ENCODE data around the gene DLL3. TPM values are rescaled to one million over a fixed set of nuclear protein-coding genes. Genes with fewer than 3 reads are reported as not detected.

Gene DLL3
- total RNA-seq, 2 experiments from 2014 or later, result 4.4 TPM

DNA sequence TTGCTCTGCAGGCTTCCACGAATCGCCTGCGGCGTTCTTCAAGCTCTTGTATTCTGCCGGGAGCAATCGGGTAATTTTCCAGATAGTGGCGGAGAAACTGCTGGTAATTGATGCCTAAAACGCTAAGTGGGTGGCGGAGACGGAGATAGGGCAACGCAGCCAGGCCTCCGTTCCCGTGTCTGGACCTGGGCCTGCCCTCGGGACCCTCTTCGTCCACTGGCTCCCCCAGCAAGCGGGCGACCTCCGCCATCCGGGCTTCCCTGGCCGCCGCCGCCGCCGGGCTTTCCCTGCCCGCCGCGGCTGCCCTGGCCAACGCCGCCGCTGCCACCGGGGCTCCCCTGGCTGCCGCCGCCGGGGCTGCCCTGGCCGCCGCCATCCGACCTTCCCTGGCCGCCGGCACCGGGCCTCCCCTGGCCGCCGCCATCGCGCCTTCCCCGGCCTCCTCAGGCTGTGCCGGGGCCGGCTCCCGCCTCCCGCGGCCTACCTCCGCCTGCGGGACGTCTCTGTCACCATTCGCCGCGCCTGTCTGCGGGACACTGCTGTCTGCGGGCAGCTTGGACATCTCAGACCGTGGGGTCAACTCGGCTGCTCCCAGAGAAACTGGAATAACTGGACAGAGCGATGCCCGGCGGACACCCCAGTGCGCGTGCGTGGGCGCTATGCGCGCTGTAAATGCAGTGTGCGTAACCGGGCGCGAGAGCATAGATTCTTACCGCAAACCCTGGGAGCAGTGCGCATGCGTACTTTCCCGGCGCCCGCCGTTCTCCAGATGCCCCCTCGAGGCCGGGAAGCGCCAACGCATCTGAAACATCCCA lies 41.0 kb downstream of the DLL3 start, which contains the start of gene EID2:
Gene EID2, minus strand, starts transcription at position 644 of the 815 bp plus-strand sequence. Its CDS starts 82 bp downstream, at position 562.
- intact Hi-C loops (cut with micrococcal nuclease; ENCODE audit: unreplicated experiment), result loop anchor here (1.0 to 10.0 kb wide), 2 partner anchors 99 to 415 kb away; partner anchors contain the start of gene PAK4
- peak within 1 kb of the TSS; percentile 86 for H3K4me3 ChIP-seq (ENCODE audit: low read depth, low read length, poor library complexity, severe bottlenecking)
- peak; percentile 95 for DNase-seq (ENCODE audit: low spot score)
- no peaks in the 10 kb centered on the region for H3K9me2 ChIP-seq (ENCODE audit: insufficient read depth, low read length)
- peaks cover 42% of the 10 kb centered on the region for H3K4me1 ChIP-seq (ENCODE audit: insufficient read depth, low read length, poor library complexity, severe bottlenecking)
- no peak for TF ChIP-seq EZH2phosphoT487 (IDR thresholded peaks at IDR 0.05; ENCODE audit: borderline replicate concordance, low read depth, low read length)
- TF ChIP-seq, protein P1, sequence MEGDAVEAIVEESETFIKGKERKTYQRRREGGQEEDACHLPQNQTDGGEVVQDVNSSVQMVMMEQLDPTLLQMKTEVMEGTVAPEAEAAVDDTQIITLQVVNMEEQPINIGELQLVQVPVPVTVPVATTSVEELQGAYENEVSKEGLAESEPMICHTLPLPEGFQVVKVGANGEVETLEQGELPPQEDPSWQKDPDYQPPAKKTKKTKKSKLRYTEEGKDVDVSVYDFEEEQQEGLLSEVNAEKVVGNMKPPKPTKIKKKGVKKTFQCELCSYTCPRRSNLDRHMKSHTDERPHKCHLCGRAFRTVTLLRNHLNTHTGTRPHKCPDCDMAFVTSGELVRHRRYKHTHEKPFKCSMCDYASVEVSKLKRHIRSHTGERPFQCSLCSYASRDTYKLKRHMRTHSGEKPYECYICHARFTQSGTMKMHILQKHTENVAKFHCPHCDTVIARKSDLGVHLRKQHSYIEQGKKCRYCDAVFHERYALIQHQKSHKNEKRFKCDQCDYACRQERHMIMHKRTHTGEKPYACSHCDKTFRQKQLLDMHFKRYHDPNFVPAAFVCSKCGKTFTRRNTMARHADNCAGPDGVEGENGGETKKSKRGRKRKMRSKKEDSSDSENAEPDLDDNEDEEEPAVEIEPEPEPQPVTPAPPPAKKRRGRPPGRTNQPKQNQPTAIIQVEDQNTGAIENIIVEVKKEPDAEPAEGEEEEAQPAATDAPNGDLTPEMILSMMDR (conservative IDR thresholded peaks at IDR 0.05; ENCODE audit: low read length), result no peak; the same call in 1 of the 2 replicates
- H3K9me3 ChIP-seq (ENCODE audit: low read length), result no peaks in the 10 kb centered on the region
- no peaks in the 10 kb centered on the region for H4K20me1 ChIP-seq (ENCODE audit: insufficient read depth, low read length)
- ChIA-PET CTCF (ENCODE audit: unreplicated experiment) (interaction anchor here (0.6 kb wide), 1 partner anchor 41 kb away, joined by 11 read pairs; the partner anchor contains the start of gene DLL3), POLR2A (interaction anchor here (0.6 kb wide), 1 partner anchor 84 kb away, joined by 4 read pairs; no protein-coding TSS in a partner anchor)
- H2AFZ ChIP-seq (ENCODE audit: low read length), result peak within 1 kb of the TSS; percentile 75
- H3K27ac ChIP-seq (ENCODE audit: low read depth, low read length, poor library complexity, severe bottlenecking), result peak within 1 kb of the TSS; percentile 30
- H3K4me2 ChIP-seq (ENCODE audit: low read length), result peak within 1 kb of the TSS; percentile 86
- peaks cover 18% of the 10 kb centered on the region; the same call in 1 of the 2 replicates for H3K79me2 ChIP-seq (ENCODE audit: insufficient read depth, low read depth, low read length)
- BruUV-seq (replicated peaks), result no TSS peak
- H3K36me3 ChIP-seq (ENCODE audit: insufficient read depth, low read length), result no peaks in the 10 kb centered on the region

DNA sequence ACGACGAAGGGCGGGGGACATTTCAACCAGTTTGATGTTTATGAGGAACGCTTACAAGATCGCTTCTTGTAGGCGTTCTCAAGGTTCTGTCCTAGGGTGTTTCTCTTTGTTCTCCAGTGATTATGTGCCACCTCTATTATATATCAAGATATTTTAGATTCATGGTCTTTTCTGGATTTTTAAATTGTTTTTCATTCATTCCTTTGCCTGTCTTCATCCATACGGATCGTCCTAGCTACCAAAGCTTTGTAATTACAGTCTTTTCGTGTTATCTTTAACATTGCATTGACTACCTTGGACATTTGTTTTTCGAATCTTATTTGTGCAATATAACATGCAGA lies 41.6 kb downstream of the DLL3 start:
- no TSS peak for BruUV-seq (replicated peaks)
- POLR2A ChIA-PET, result no interaction called here
- Histone ChIP-seq H4K20me1 (ENCODE audit: insufficient read depth, low read length) (no peaks in the 10 kb centered on the region), H3K9me2 (ENCODE audit: insufficient read depth, low read length) (no peaks in the 10 kb centered on the region), H3K27ac (ENCODE audit: low read depth, low read length, poor library complexity, severe bottlenecking) (no peak overlapping the region), H3K9me3 (ENCODE audit: low read length) (no peaks in the 10 kb centered on the region), H3K4me1 (ENCODE audit: insufficient read depth, low read length, poor library complexity, severe bottlenecking) (peaks cover 36% of the 10 kb centered on the region), H3K36me3 (ENCODE audit: insufficient read depth, low read length) (no peaks in the 10 kb centered on the region), H3K79me2 (ENCODE audit: insufficient read depth, low read depth, low read length) (peaks cover 18% of the 10 kb centered on the region; the same call in 1 of the 2 replicates), H2AFZ (ENCODE audit: low read length) (peak overlapping the region; percentile 75), H3K4me3 (ENCODE audit: low read depth, low read length, poor library complexity, severe bottlenecking) (peak overlapping the region; percentile 86), H3K4me2 (ENCODE audit: low read length) (peak overlapping the region; percentile 52; the same call in 1 of the 2 replicates)
- TF ChIP-seq EZH2phosphoT487 (IDR thresholded peaks at IDR 0.05; ENCODE audit: borderline replicate concordance, low read depth, low read length), result no peak
- TF ChIP-seq, protein P1 (conservative IDR thresholded peaks at IDR 0.05; ENCODE audit: low read length), result peak; percentile 79; the same call in 1 of the 2 replicates
- CTCF ChIA-PET (ENCODE audit: unreplicated experiment), result no interaction called here
- no peak for DNase-seq (ENCODE audit: low spot score)
- intact Hi-C loops (cut with micrococcal nuclease; ENCODE audit: unreplicated experiment), result loop anchor here (1.0 kb wide), 1 partner anchor 100 kb away; no protein-coding TSS in a partner anchor
